ENCODE data around the gene CNTROB. TPM values are rescaled to one million over a fixed set of nuclear protein-coding genes. Genes with fewer than 3 reads are reported as not detected.

CNTROB gene
- total RNA-seq, 1 donor from 2014 or later: 30.2 TPM

DNA sequence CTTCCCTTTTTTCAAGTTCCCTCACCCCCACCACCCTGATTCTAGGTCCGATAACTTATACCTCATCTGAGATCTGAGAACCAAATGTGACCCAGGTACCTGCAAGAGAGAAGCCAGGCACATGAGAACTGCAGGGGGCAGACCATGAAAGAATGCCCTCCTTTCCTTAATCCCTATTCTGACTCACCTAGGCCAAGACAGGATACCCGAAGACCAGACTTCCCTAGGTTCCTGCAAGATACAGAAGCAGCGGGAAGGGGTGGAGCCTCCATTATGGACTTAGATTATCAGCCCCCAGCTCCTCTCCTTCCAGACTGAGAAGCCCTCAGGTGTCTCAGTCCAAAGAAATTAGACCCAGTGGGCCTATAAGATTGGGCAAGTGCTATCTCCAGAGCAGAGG is 4.4 kb upstream of the CNTROB start:
- Mint-ChIP-seq H3K4me3 (ENCODE audit: unreplicated experiment) (no peak overlapping the region), H3K4me1 (ENCODE audit: unreplicated experiment) (peaks cover 23% of the 10 kb centered on the region), H3K36me3 (ENCODE audit: unreplicated experiment) (no peaks in the 10 kb centered on the region), H3K9me3 (ENCODE audit: unreplicated experiment) (no peaks in the 10 kb centered on the region), H3K27me3 (ENCODE audit: unreplicated experiment) (no peaks in the 10 kb centered on the region), H3K27ac (ENCODE audit: unreplicated experiment) (no peak overlapping the region)
- no peak for DNase-seq (ENCODE audit: extremely low spot score, unreplicated experiment)
- TF ChIP-seq, protein P1, sequence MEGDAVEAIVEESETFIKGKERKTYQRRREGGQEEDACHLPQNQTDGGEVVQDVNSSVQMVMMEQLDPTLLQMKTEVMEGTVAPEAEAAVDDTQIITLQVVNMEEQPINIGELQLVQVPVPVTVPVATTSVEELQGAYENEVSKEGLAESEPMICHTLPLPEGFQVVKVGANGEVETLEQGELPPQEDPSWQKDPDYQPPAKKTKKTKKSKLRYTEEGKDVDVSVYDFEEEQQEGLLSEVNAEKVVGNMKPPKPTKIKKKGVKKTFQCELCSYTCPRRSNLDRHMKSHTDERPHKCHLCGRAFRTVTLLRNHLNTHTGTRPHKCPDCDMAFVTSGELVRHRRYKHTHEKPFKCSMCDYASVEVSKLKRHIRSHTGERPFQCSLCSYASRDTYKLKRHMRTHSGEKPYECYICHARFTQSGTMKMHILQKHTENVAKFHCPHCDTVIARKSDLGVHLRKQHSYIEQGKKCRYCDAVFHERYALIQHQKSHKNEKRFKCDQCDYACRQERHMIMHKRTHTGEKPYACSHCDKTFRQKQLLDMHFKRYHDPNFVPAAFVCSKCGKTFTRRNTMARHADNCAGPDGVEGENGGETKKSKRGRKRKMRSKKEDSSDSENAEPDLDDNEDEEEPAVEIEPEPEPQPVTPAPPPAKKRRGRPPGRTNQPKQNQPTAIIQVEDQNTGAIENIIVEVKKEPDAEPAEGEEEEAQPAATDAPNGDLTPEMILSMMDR (IDR thresholded peaks at IDR 0.05): no peak

DNA sequence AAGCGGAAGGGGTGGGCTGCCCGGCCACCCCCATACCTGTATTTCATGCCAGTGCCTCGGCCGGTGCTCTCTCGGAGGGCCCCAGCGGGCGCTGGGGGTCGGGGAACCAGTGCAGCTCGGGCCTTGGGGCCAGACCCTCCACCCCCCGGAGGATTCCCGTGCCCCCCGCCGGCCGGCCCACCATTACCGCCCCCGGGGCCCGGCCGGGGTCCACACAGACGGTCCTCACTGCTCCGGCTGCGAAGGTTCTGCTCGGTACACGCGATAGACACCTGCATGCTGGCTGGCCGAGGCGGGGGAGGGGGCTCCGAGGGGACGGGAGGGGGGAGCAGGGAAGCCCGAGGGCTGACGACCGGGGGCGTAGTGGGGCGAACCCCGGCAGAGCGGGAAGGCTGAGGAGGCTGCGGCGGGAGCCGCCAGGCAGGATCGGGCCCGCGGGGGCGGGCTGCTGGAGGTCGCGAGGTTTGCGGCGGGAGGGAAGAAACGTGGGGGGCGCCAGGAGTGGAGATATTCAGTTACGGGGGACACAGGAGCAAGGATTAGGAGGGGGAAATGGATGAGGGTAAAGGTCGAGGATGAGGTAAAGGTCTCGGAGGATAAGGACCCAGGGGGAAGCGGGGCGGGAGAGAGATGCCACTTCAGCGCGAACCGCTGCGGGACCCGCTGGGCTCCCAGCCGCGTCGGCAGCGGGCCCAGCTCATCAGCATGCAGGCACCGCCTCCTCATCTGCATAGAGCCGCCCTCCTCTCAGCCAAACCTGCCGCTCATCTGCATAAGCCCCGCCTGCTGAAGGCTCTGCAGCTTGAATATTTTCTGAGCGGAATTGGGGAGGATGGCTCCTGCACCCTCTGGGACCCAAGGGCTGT is 2.6 kb upstream of the CNTROB start, which contains the start of gene KCNAB3:
Gene KCNAB3 (minus strand): TSS at position 699 of the 866 bp plus-strand sequence. CDS start 421 bp downstream, at position 278.
- no peak for DNase-seq (ENCODE audit: extremely low spot score, unreplicated experiment)
- no peaks in the 10 kb centered on the region for H3K36me3 Mint-ChIP-seq (ENCODE audit: unreplicated experiment)
- peak within 1 kb of the TSS; percentile 86 for H3K27ac Mint-ChIP-seq (ENCODE audit: unreplicated experiment)
- H3K4me3 Mint-ChIP-seq (ENCODE audit: unreplicated experiment): peak within 1 kb of the TSS; percentile 97
- peaks cover 35% of the 10 kb centered on the region for H3K4me1 Mint-ChIP-seq (ENCODE audit: unreplicated experiment)
- TF ChIP-seq, protein P1 (IDR thresholded peaks at IDR 0.05): no peak
- no peaks in the 10 kb centered on the region for H3K27me3 Mint-ChIP-seq (ENCODE audit: unreplicated experiment)
- H3K9me3 Mint-ChIP-seq (ENCODE audit: unreplicated experiment): no peaks in the 10 kb centered on the region

DNA sequence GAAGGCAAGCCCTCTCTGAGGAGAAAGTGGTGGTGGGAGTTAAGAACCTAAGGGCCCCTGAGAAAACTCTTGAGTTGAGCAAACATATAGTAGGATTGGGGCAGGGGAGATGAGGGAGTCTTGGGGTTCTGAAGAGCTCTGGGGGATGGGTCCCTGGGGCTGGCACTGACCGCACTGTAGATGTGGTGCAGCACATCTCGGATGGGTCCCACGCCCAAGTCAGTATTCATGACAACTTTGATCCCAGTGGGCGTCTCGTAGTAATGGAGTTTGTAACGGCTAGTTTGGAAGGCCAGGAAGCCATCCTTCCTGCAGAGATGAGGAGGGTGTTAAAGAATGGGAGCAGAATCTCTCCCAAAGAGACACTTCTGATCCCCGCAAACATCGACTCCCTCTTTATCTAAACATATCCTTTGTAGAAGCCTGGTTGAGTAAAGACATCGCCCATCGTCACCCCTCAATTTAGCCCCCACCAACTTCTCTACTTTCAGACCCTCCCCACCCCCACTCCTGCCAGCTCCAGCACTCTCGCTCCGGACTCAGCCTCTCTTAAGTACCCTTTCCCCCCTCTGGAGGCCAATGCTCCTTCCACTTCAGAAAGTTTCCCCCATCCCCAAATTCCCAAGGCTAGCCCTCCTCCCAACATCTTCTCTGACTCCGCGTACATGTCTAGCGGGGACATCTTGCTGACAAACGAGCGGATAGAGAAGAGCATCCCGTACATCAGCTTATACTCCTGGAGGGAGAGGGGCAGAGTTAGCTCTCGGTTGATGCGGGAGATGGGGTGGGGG is 970 bp upstream of the CNTROB start:
- peaks cover 48% of the 10 kb centered on the region for H3K4me1 Mint-ChIP-seq (ENCODE audit: unreplicated experiment)
- H3K4me3 Mint-ChIP-seq (ENCODE audit: unreplicated experiment): peak overlapping the region; percentile 97
- H3K9me3 Mint-ChIP-seq (ENCODE audit: unreplicated experiment): no peaks in the 10 kb centered on the region
- peaks cover 9% of the 10 kb centered on the region for H3K36me3 Mint-ChIP-seq (ENCODE audit: unreplicated experiment)
- H3K27ac Mint-ChIP-seq (ENCODE audit: unreplicated experiment): peak overlapping the region; percentile 61
- TF ChIP-seq, protein P1 (IDR thresholded peaks at IDR 0.05): no peak
- no peak for DNase-seq (ENCODE audit: extremely low spot score, unreplicated experiment)
- no peaks in the 10 kb centered on the region for H3K27me3 Mint-ChIP-seq (ENCODE audit: unreplicated experiment)

DNA sequence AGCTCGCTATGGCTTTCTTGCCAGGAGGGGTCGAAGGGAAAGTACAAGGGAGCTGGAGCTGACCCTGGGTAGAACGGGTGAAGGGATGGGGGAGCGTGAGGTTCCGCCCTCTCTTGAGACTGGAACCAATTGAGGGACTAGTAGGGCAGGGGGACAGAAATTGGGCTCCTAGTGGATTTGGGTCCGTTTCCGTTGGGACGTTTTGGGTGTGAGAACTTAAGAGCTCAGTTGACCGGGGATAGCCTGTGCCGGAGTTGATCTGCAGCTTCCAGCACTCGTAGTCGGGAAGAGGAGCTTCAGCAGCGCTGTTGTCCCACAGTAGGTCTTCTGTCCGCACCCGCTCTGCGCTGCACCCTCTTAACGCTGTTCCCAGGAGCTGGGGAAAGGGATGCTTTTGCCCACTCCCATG is 481 bp downstream of the CNTROB start:
- H3K36me3 Mint-ChIP-seq (ENCODE audit: unreplicated experiment): peaks cover 17% of the 10 kb centered on the region
- peak overlapping the region; percentile 97 for H3K4me3 Mint-ChIP-seq (ENCODE audit: unreplicated experiment)
- no peak for DNase-seq (ENCODE audit: extremely low spot score, unreplicated experiment)
- H3K27ac Mint-ChIP-seq (ENCODE audit: unreplicated experiment): peak overlapping the region; percentile 95
- peaks cover 48% of the 10 kb centered on the region for H3K4me1 Mint-ChIP-seq (ENCODE audit: unreplicated experiment)
- no peaks in the 10 kb centered on the region for H3K27me3 Mint-ChIP-seq (ENCODE audit: unreplicated experiment)
- H3K9me3 Mint-ChIP-seq (ENCODE audit: unreplicated experiment): no peaks in the 10 kb centered on the region
- TF ChIP-seq, protein P1 (IDR thresholded peaks at IDR 0.05): no peak

DNA sequence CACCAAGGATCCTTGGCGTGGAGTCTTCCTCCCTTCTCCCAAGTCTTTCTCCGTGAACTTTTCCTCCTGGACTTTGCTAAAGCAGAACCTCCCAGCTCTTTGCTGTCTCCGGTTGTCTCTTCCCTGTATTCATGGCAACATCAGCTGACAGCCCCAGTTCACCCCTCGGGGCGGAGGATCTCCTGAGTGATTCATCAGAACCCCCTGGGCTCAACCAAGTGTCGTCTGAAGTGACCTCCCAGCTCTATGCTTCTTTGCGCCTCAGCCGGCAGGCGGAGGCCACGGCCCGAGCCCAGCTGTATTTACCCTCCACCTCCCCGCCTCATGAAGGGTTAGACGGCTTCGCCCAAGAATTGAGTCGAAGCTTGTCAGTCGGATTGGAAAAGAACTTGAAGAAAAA is 943 bp downstream of the CNTROB start:
- Mint-ChIP-seq H3K27ac (ENCODE audit: unreplicated experiment) (peak overlapping the region; percentile 95), H3K4me1 (ENCODE audit: unreplicated experiment) (peaks cover 48% of the 10 kb centered on the region), H3K9me3 (ENCODE audit: unreplicated experiment) (no peaks in the 10 kb centered on the region), H3K36me3 (ENCODE audit: unreplicated experiment) (peaks cover 17% of the 10 kb centered on the region), H3K27me3 (ENCODE audit: unreplicated experiment) (no peaks in the 10 kb centered on the region), H3K4me3 (ENCODE audit: unreplicated experiment) (peak overlapping the region; percentile 97)
- DNase-seq (ENCODE audit: extremely low spot score, unreplicated experiment): no peak
- TF ChIP-seq, protein P1 (IDR thresholded peaks at IDR 0.05): no peak

Data from osteocyte (in vitro differentiated cells).